HG03175 (cell line): Measurements from ENCODE around the gene GDPD3.
"Not testable (repeated sequence)": the region's sequence is repeated elsewhere in the genome, so short reads cannot be mapped to it uniquely, and the experiment has no call there.

ENCODE experiments used
- ATAC-seq: cut with Tn5 transposase; IDR thresholded peaks from one replicate; pipeline ENCODE4 v1.9.1; 2021; ENCODE audit warnings: mild to moderate bottlenecking, moderate library complexity; ENCODE audit not compliant: unreplicated experiment

GDPD3 gene

DNA sequence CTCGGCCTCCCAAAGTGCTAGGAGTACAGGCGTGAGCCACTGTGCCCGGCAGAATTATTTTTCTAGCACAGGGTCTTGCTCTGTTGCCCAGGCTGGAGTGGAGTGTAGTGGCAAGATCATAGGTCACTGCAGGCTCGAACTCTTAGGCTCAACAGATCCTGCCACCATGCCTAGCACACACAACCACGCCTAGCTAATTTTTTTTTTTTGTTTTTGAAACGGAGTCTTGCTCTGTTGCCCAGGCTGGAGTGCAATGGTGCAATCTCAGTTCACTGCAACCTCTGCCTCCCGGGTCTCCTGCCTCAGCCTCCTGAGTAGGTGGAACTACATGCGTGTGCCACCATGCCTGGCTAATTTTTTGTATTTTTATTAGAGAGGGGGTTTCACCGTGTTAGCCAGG is 12.4 kb upstream of the GDPD3 start:
- ATAC-seq, result not testable (repeated sequence)

DNA sequence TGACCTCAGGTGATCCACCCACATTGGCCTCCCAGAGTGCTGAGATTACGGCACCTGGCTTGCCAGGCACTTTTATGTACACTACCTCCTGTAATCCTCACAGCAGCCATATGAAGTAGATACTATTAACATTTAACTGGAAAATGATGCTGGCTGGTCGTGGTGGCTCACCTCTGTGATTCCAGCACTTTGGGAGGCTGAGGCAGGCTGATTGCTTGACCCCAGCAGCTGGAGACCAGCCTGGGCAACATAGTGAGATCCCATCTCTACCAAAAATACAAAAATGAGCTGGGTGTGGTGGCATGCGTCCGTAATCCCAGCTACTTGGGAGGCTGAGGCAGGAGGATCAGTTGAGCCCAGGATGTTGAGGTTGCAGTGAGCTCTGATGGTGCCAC is 11.6 kb upstream of the GDPD3 start:
- ATAC-seq, result no peak

DNA sequence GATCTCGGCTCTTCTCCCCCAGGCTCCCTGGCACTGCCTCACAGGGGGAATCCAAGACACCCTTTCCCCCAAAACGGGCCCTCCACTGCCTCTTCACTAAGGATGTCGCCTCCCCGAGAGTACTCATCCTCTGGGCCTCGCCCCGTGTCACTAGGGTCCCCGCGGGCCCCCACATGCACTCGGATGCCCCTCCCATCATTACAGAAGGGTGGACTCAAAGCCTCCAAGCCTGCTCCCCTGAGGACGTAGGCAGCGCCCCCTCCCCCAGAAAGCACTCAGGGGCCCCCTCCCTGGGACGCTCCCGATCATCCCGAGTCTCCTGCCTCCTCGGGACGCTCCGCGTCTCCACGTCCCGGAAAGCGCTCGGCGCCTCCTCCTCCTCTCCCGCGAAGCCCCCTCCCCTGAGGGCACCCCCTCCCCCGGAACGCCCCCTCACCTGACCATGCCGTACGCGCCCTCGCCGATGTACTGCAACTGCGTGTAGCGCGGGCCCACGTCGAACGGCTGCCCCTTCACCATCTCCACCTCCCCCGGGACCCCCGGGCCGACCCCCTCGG is 9.3 kb upstream of the GDPD3 start:
- no peak for ATAC-seq

DNA sequence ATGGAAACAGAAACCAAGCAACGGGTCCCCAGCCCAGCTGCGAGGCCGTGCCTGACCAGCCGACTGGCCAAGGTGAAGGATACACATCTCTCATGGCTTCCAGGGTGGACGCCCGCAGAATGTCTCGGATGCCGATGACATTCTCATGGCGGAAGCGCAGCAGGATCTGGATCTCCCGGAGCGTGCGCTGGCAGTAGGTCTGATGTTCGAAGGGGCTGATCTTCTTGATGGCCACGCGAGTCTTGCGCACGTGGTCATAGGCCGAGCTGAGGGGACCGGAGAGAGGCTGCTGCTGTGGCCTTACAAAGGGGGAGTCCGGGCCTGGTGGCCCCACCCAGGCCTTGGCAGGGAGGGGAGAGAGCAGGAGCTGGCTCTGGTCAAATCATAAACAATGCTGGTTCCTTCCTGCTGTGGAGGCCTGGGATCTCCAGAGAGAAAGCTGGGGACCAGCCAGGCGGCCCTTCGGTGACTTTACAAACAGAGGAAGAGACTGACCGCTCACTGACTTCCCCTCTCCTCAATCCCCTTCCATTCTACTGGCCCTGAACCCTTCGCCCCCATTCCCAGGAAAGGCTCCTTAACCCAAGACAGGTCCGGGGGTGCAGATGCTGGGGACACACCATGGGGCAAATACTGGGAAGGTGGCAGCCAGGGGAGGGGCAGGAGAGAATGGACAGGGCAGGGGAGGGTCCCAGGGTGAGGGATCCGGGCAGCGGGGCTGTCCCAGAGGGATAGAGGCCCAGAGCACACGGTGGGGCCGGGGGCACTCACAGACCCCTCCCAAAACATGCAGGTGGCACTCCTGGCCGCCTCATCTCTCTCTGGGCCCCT is 8.6 kb upstream of the GDPD3 start:
- no peak for ATAC-seq

DNA sequence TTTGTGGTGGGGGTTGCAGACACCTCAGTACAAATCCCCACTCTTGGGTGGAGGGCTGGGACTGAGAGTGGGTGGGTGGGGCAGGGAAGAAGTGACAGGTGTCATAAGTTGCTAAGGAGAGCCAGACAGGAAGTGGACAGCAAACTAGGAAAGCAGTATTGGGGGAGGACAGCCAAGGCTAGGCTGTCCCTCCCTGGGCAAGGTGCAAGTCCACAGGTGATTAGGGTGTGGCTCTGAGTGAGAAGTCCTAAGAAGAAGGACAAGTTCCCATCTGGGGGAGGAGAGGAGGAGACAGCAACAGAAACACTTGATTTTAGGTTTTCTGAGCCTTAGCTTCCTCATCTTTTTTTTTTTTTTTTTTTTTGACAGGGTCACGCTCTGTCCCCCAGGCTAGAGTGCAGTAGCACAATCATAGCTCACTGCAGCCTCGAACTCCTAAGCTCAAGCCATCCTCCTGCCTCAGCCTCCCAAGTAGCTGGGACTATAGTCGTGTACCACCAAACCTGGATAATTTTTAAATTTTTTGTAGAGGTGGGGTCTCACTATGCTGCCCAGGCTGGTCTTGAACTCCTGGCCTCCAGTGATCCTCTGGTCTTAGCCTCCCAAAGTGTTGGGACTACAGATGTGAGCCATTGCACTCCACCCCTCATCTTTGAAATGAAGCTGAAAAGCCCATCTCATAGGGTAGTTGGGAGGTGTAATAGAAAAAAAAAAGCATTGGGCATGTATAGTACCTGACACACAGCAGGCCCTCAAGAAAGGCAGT is 7.2 kb upstream of the GDPD3 start:
- no peak for ATAC-seq

DNA sequence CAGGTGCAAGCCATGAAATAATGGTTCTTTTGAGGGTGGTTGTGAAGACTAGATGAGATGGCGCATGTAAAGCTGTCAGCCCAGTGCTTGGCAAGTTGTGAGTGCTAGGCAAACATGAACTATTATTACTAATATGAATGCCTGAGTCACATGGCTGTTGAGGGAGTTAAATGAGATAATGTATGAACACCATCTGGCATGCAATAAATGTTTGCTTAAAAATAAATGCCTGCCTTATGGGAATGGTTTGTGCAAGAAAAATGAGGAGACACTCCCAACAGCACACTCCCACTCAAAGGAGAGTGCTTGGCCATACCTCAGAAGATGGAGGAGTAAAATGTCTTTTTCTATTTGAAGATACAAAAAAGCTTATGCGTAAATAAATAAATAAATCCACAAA is 6.1 kb upstream of the GDPD3 start:
- ATAC-seq, result no peak

DNA sequence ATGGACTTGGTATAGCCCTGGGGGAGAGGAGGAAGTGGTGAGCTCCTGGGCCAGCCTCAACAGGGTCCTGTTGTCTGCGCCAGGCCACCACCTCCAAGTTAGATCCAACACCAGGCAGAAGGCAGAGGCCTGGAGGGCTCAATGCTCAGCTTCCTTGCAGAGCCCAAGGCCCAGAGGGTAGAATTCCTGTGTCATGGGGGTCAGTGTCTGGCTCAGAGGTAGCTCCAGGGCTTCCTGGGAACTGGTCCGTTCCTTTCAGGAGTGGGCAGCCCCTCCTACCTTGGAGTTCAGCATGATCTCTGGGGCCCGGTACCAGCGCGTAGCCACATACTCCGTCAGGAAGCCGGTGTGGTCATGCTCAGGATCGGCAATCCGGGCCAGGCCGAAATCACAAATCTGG is 4.4 kb upstream of the GDPD3 start:
- ATAC-seq, result no peak

DNA sequence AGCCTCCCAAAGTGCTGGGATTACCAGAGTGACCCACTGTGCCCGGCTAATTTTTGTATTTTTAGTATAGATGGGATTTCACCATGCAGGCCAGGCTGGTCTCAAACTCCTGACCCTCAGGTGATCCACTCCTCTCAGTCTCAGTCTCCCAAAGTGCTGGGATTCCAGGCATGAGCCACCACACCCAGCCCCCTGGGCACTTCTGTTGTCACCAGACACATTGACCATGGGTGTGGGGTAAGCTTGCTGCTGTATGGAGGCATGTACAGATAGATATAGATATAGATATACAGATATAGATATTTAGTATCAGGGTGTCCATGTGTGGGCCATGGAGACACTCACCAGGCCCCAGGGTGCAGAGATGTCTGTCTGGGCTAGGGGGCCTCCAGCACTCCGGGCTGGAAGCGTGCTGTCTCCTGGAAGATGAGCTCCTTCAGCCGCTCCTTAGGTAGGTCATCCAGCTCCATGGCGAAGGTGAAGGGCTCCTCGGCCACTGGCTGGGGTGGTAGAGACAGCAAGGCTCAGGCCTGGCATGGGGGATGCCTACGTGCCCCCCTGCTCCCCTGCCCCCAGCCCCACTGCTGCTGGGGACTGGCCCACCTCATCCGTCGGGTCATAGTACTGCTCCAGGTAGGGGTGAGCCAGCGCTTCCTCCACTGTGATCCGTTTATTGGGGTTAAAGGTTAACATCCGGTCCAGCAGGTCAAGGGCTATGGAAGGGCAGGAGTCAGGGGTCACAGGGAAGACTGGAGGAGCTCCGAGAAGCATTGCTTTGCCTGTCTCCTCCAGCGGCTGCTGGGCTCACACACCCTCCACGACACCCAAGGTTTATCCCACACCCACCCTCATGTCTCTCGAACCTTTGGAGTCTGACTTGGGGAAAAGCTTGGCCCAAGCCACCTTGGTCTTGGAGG is 3.2 kb upstream of the GDPD3 start:
- ATAC-seq, result no peak

DNA sequence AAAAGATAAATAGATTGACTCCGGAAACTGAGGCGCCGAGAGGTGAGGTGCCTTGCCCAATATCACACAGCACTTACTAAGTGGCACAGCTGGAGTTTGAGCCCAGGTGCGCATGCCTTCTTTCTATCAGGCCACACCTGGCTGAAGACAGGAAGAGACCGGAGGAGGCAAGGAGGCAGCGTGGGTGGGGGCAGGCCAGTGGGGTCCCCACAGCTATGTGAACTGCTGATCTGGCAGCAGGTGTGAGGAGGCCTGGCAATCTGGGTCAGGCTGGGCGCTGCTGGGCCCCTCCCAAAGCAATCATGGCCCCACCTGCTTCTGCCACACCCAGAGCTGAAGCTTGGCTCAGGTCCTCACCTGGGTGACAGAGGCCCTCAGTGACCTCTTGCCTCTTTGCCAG is 1.9 kb upstream of the GDPD3 start:
- no peak for ATAC-seq

DNA sequence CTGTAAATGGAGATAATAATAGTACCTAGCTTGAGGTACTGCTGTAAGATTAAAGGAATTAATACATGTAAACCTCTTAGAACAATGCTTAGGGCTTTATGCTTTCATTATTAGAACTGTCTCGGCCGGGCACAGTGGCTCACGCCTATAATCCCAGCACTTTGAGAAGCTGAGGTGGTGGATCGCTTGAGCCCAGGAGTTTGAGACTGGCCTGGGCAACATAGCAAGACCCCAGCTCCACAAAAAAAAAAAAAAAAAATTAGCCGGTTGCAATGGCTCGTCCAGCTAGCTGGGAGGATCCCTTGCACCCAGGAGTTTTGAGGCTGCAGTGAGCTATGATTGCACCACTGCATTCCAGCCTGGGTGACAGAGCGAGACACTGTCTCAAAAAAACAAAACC is 1.5 kb upstream of the GDPD3 start:
- not testable (repeated sequence) for ATAC-seq

DNA sequence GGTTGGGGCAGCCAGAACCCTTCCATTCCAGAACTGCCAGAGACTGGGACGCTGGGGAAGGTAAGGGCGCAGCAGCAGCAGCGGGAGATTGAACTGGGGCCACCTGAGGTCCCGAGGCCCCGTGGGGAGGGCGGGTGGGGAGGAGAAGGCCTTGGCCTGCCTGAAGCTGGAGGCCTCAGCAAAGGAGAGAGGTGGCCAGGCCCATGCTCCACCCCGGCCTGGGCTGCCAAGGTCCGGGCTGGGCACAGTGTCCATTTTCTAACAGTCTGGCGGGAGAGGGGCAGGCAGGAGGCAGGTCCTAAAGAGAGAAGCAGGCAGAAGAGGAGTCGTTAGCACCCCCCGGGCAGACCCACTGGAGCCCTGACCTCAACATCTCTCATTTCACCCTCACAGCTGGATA is 1.1 kb upstream of the GDPD3 start:
- ATAC-seq, result no peak

DNA sequence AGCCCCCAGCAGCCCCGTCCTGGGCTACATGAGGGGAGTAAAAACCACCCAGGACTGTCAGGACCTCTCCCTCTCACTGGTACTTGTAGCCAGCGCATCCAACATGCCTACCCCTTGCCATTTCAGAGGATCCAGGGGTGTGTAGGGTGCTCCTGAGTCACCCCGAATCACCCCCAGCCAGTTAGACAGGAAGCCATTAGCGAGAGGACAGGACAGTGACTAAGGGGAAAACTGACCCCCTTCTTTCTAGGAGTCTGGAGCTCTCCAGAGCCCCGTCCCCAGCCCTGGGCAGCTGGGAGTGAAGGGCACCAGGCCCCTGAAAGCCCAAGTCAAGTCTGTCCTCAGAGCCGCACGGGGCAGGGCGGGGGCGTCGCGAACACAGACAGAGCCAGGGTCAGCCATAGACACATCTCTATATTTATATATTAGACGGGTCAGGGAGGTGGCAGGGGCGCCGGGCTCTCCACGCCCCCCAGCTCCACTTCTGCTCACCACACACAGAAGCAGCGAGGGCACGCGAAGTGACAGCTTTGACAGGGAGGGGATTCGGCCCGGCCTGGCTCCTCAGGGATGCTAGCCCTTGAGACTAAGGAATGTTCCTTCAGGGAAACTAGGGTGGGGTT is 485 bp upstream of the GDPD3 start:
- no peak for ATAC-seq

DNA sequence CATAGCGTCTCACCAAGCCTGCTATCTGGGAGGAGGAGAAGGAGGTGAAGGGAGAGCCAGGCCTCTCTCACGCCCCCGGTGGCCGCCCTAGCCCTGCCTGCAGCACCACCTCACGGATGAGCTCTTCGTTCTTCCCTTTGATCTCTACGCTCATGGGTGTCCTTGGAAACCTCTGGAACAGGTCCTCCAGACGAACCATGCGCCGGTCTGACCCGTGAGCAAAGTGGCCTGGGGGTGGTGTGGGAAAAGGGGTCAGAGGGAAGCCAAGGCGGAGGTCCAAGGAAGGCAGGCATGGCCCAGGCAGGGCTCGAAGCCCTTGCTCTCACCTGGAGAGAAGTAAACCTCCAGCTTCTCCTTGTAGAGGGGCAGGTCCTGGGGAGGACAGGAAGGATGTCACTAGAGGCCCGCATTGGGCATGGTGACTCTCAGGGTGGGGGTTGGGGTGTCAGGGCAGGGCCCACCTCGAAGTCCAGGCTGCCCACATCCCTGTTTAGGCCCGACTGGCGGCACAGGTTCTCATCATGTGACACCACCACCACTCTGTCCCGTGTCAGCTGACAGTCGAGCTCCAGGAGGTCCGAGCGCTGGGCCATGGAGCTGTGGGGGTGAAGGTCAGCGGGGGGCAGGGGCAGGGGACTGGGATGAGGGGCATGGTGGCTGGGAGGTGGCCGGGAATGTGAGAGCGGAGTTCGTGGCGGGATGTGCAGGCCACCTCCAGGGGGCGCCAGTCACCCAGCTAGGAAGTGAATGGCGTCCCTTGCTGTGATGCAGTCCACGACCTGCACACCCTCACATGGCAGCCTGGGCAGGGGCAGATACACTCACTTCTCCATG is 923 bp downstream of the GDPD3 start:
- ATAC-seq, result no peak

DNA sequence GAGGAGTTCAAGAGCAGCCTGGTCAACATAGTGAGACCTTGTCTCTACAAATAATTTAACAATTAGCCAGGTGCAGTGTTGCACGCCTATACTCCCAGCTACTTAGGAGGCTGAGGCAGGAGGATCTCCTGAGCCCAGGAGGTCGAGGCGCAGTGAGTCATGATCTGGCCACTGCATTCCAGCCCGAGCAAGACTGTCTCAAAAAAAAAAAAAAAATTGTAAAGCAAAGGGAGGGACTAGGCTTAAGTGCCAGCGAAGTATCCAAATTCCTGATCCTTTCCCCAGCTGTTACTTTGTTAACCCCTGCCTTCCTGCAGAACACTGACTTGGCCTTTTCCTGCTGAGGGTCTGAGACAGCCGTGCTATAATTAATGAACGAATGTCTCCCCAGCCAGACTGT is 2.7 kb downstream of the GDPD3 start:
- ATAC-seq, result no peak

DNA sequence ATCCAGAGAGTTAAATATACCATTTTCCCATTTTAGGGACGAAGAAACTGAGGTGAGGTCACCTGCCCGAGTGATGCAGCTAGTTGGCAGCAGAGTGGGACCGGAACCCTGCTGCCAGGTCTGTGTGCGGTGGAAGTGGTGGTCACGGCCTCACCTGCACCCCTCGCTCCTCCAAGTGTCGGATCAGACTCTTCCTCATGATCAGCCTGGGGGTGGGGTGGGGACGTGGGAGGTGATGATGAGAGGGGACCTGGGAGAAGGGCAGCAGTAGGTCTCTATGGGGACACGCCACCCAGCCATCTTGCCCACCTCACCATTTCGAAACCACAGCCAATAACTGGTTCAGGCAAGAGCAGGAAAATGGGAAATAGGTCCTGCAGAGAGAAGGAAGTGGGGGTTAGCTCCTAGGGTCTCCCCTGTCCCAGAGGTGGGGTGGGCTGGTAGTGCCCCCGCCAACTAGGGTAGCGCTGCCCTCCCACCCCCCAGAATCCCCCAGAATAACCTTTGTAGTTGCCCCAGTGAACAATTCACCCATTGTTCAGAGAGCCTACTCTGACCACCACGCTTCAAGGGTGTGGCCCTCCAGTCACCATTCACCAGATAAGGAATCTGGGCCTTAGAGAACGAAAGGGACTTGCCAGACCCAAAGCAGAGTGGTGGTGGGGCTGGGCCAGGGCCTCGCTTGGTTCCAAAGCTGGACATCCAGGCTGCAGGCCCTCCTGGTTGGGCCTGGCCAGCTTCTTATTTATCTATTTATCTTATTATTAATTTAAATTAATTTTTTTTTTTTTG is 5.1 kb downstream of the GDPD3 start:
- no peak for ATAC-seq

DNA sequence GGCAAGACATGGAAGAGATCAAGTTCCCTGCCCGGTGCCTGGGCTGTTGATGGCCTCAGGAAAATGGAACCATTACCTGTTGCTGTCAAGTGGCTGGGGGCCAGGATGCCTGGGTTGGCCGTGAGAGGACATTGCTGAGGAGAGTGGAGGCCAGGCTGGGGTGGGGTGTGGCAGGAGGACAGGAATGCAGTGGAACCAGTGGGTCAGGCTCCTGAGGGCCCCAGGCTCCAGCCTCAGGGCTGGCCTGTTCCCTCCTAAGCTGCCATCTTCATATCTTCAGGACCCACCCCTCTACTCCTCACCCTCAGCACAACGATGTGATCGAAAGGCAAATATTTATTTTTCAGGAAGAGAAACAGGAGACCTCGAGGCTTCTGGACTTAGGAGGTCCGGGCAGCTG is 8.8 kb downstream of the GDPD3 start:
- no peak for ATAC-seq

DNA sequence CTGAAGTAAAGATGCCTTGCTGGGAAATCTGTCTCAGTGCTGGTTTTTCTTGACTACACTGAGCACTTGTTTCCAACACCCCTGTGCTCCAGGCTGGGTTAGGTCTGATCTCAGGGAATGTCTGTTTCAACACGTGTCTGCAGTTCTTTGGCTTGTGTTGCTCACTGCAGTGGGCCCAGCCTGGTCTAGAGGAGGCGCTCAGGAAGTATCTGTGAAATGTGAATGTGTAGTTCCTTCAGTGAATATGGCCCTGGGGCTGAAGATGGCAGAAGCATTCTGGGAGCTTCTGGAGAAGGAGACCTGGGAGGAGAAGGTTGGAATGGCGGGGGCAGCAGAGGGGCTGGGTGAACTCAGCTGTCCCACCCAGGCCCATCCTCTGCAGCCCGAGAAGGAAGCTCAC is 9.2 kb downstream of the GDPD3 start:
- ATAC-seq, result no peak

DNA sequence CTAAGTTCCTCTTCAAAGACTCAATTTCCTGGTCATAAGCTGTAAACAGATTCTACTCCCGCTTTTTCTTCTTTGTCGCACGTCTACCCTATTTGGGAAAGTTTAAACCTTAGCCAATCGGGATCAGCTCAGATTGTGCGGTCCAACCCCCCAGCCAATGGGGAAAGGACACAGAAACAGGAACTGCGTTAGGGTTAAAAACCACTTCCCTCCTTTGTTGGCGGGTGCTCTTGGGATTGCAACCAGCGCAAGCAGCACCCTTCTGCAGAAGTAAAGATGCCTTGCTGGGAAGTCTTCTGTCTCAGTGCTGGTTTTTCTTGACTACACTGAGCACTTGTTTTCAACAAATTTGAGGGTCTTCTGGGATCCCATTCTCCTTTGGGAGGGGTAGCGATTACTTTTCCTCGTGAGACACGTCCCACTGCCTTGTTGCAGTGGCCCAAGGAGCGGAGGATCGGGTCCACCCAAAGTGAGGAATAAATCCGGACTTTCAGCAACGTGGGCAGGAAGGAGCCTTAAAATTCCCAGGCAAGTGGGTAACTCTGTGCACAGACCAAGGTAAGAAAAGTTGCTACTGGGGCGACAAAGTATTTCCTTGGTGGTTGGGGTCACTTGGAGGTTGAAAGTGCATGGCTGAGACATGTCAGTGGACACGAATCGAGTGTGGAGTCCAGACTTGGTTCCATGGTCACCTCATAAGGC is 16.3 kb downstream of the GDPD3 start:
- no peak for ATAC-seq
